H1 (cell line): Measurements from ENCODE around the gene GLTPD2.
"Not testable (repeated sequence)": the region's sequence is repeated elsewhere in the genome, so short reads cannot be mapped to it uniquely, and the experiment has no call there.

Source experiments
- CTCF ChIP-seq, 3 experiments: IDR thresholded peaks; 1 replicate in 2 of 3; 2 replicates in 1 of 3; pipeline versions ENCODE4 v1.5.1 to v1.6.1; 2011; ENCODE audit warnings: low read length in 3 of 3, mild to moderate bottlenecking in 3 of 3, inconsistent platforms in 2 of 3, low read depth in 1 of 3, moderate library complexity in 1 of 3; ENCODE audit not compliant: insufficient read depth in 1 of 3; ENCODE audit errors: control extremely low read depth in 1 of 3
- EGR1 ChIP-seq: IDR thresholded peaks from 2 replicates; pipeline ENCODE4 v1.6.1; 2011; ENCODE audit warnings: low read depth, low read length, borderline replicate concordance
- NRF1 ChIP-seq: IDR thresholded peaks from 2 replicates; pipeline ENCODE4 v1.6.1; 2011; ENCODE audit warnings: mild to moderate bottlenecking, low read depth, low read length, improper control_type of control experiment
- TBP ChIP-seq: IDR thresholded peaks from 2 replicates; pipeline ENCODE4 v1.6.1; 2011; ENCODE audit warnings: low read depth, low read length, improper control_type of control experiment

GRCh38 chr17:4832829-4833177 lies 44.0 kb downstream of the GLTPD2 start:
- not testable (repeated sequence) for TF ChIP-seq NRF1; EGR1; TBP; CTCF (IDR thresholded peaks at IDR 0.05; ENCODE audit: control extremely low read depth in 1 of 3, insufficient read depth in 1 of 3, low read depth in 1 of 3, low read length in 3 of 3)
